Osteoblast (primary cell): ENCODE measurements around the gene MAP3K14. TPM values are rescaled to one million over a fixed set of nuclear protein-coding genes. Genes with fewer than 3 reads are reported as not detected.

Experiments used
- DNase-seq: peaks from one replicate; pipeline ENCODE4 v3.0.0; 2011; ENCODE audit warnings: low spot score, mixed read lengths; ENCODE audit not compliant: insufficient read length; ENCODE audit errors: missing footprints
- H2AFZ ChIP-seq: 2 replicates; pipeline ENCODE4 v1.6.0; 2011; ENCODE audit warnings: mild to moderate bottlenecking, low read length
- H3K27ac ChIP-seq: 2 replicates; pipeline ENCODE4 v1.5.1; 2011; ENCODE audit warnings: mild to moderate bottlenecking, low read depth, low read length, moderate library complexity
- H3K27me3 ChIP-seq: 2 replicates; pipeline ENCODE4 v1.6.0; 2012; ENCODE audit warnings: mild to moderate bottlenecking, control low read depth, inconsistent platforms, low read length, moderate library complexity; ENCODE audit not compliant: insufficient read depth
- H3K36me3 ChIP-seq: 2 replicates; pipeline ENCODE4 v1.5.1; 2011; ENCODE audit warnings: mild to moderate bottlenecking, low read length, control low read depth, moderate library complexity; ENCODE audit not compliant: insufficient read depth
- H3K4me1 ChIP-seq: 2 replicates; pipeline ENCODE4 v1.5.1; 2011; ENCODE audit warnings: mild to moderate bottlenecking, low read length, control low read depth, moderate library complexity; ENCODE audit not compliant: insufficient read depth
- H3K4me2 ChIP-seq: 2 replicates; pipeline ENCODE4 v1.6.0; 2011; ENCODE audit warnings: mild to moderate bottlenecking, low read length; ENCODE audit not compliant: insufficient read depth
- H3K4me3 ChIP-seq: fragments of 200-600 bp; sonication (generic); 3 replicates; pipeline ENCODE4 v1.5.1; 2012; ENCODE audit warnings: mild to moderate bottlenecking, low read length, inconsistent platforms; ENCODE audit not compliant: insufficient read depth
- H3K79me2 ChIP-seq: 2 replicates; pipeline ENCODE4 v1.6.0; 2012; ENCODE audit warnings: mild to moderate bottlenecking, low read length, control low read depth, inconsistent platforms; ENCODE audit not compliant: insufficient read depth
- H3K9me3 ChIP-seq: 2 replicates; pipeline ENCODE4 v1.5.1; 2011; ENCODE audit warnings: low read depth, low read length, control low read depth
- H4K20me1 ChIP-seq: 2 replicates; pipeline ENCODE4 v1.6.0; 2012; ENCODE audit warnings: mild to moderate bottlenecking, low read length, control low read depth; ENCODE audit not compliant: insufficient read depth
- CTCF ChIP-seq: IDR thresholded peaks from 2 replicates; pipeline ENCODE4 v1.5.1; 2011; ENCODE audit warnings: mild to moderate bottlenecking, low read depth, low read length, moderate library complexity; ENCODE audit errors: extremely low read depth
- total RNA-seq: library from RNA; depleted of rRNA; stranded (reverse); fragments of >200 nt; gene quantifications from 2 replicates; pipeline ENCODE4 v1.2.3, GENCODE V29; 2012

The MAP3K14 gene
- total RNA-seq, 1 donor, result 3.6 TPM

GRCh38 chr17:45336390-45337182 is 19.8 kb upstream of the MAP3K14 start:
- Histone ChIP-seq H3K79me2 (no peaks in the 10 kb centered on the region), H3K4me1 (peaks cover 17% of the 10 kb centered on the region), H4K20me1 (no peaks in the 10 kb centered on the region), H3K36me3 (no peaks in the 10 kb centered on the region), H3K9me3 (no peaks in the 10 kb centered on the region), H3K27me3 (no peaks in the 10 kb centered on the region), H2AFZ (no peak overlapping the region), H3K4me3 (no peak overlapping the region), H3K27ac (no peak overlapping the region), H3K4me2 (no peak overlapping the region)
- DNase-seq, result no peak
- no peak for TF ChIP-seq CTCF

- no peak overlapping the region for H3K27ac ChIP-seq
- no peak overlapping the region for H2AFZ ChIP-seq
Observed at GRCh38 chr17:45335721-45336120, 18.9 kb upstream of the MAP3K14 start.

GRCh38 chr17:45334701-45335677 is 18.2 kb upstream of the MAP3K14 start:
- no peaks in the 10 kb centered on the region for H3K27me3 ChIP-seq
- H3K4me2 ChIP-seq, result no peak overlapping the region
- H2AFZ ChIP-seq, result no peak overlapping the region
- no peaks in the 10 kb centered on the region for H4K20me1 ChIP-seq
- H3K4me1 ChIP-seq, result peaks cover 10% of the 10 kb centered on the region
- H3K27ac ChIP-seq, result no peak overlapping the region
- H3K4me3 ChIP-seq, result no peak overlapping the region
- no peak for TF ChIP-seq CTCF
- DNase-seq, result peak; percentile 73
- no peaks in the 10 kb centered on the region for H3K9me3 ChIP-seq
- no peaks in the 10 kb centered on the region for H3K79me2 ChIP-seq
- no peaks in the 10 kb centered on the region for H3K36me3 ChIP-seq

More at GRCh38 chr17:45335721-45336120, 18.9 kb upstream of the MAP3K14 start:
- TF ChIP-seq CTCF, result no peak
- H3K4me3 ChIP-seq, result no peak overlapping the region
- DNase-seq, result no peak
- H3K79me2 ChIP-seq, result no peaks in the 10 kb centered on the region
- H3K27me3 ChIP-seq, result no peaks in the 10 kb centered on the region
- H3K36me3 ChIP-seq, result no peaks in the 10 kb centered on the region
- no peak overlapping the region for H3K4me2 ChIP-seq
- H3K9me3 ChIP-seq, result no peaks in the 10 kb centered on the region
- peaks cover 9% of the 10 kb centered on the region for H3K4me1 ChIP-seq
- H4K20me1 ChIP-seq, result no peaks in the 10 kb centered on the region

DNA sequence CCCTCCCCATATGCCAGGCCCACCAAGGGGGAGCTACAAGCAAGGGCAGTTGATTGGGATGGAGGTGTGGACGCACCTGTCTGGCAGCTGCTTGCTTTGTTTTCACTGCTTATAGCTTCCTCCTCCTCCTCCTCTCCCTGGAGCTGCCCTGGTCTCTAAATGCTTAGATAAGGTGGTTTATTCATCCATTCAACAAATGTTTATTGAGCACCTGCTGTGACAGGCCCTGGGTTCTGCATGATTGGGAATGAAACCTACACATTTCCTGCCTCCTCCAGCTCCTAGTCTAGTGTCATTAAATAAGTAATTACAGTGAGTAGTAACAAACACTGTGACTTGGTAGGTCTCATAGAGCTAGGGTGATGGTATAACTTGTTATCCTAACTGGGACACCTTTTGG is 17.4 kb upstream of the MAP3K14 start:
- H3K9me3 ChIP-seq, result no peaks in the 10 kb centered on the region
- no peak overlapping the region for H2AFZ ChIP-seq
- no peak for DNase-seq
- H3K36me3 ChIP-seq, result no peaks in the 10 kb centered on the region
- no peaks in the 10 kb centered on the region for H3K27me3 ChIP-seq
- H3K4me2 ChIP-seq, result no peak overlapping the region
- no peaks in the 10 kb centered on the region for H4K20me1 ChIP-seq
- no peaks in the 10 kb centered on the region for H3K79me2 ChIP-seq
- H3K4me1 ChIP-seq, result peaks cover 14% of the 10 kb centered on the region
- no peak overlapping the region for H3K27ac ChIP-seq
- TF ChIP-seq CTCF, result no peak
- H3K4me3 ChIP-seq, result no peak overlapping the region
